HepG2 (cell line): ENCODE data around the gene SARS2. TPM values are rescaled to one million over a fixed set of nuclear protein-coding genes. Genes with fewer than 3 reads are reported as not detected.

Experiments
- AGO1 ChIP-seq: fragments of 200-400 bp; formaldehyde crosslinking; IDR thresholded peaks from 2 replicates; pipeline ENCODE4 v1.6.1; 2017; ENCODE audit warnings: mild to moderate bottlenecking, low read depth, low read length, moderate library complexity; ENCODE audit not compliant: poor library complexity, severe bottlenecking
- ETV5 ChIP-seq: IDR thresholded peaks from 2 replicates; pipeline ENCODE4 v1.6.1; 2018; ENCODE audit warnings: missing biosample characterization, missing genetic modification reagents, inconsistent platforms, borderline replicate concordance
- ETV6 ChIP-seq: sonication (generic); formaldehyde crosslinking; conservative IDR thresholded peaks from 2 replicates; pipeline ENCODE4 v1.4.0; 2020; ENCODE audit warnings: missing genetic modification reagents
- FOXK2 ChIP-seq: fragments of 450-650 bp; IDR thresholded peaks from 2 replicates; pipeline ENCODE4 v1.6.1; 2016
- NCOA2 ChIP-seq: sonication (generic); formaldehyde crosslinking; IDR thresholded peaks from 2 replicates; pipeline ENCODE4 v1.8.0; 2022; ENCODE audit warnings: inconsistent platforms
- NFE2L1 ChIP-seq: sonication (generic); formaldehyde crosslinking; IDR thresholded peaks from 2 replicates; pipeline ENCODE4 v1.4.0; 2020; ENCODE audit warnings: missing genetic modification reagents, mild to moderate bottlenecking, borderline replicate concordance
- RARG ChIP-seq: sonication (generic); formaldehyde crosslinking; IDR thresholded peaks from 2 replicates; pipeline ENCODE4 v1.4.0; 2020; ENCODE audit warnings: low read depth, mild to moderate bottlenecking, missing genetic modification reagents
- REXO4 ChIP-seq: sonication (generic); formaldehyde crosslinking; IDR thresholded peaks from 2 replicates; pipeline ENCODE4 v1.8.0; 2022; ENCODE audit warnings: missing genetic modification reagents, mild to moderate bottlenecking, borderline replicate concordance
- TGIF2 ChIP-seq: IDR thresholded peaks from 2 replicates; pipeline ENCODE4 v1.6.1; 2016; ENCODE audit warnings: control low read depth, missing compliant biosample characterization
- ZKSCAN1 ChIP-seq: fragments of 150-350 bp; IDR thresholded peaks from 2 replicates; pipeline ENCODE4 v1.6.1; 2014; ENCODE audit warnings: low read length
- ZNF367 ChIP-seq: sonication (generic); formaldehyde crosslinking; IDR thresholded peaks from 2 replicates; pipeline ENCODE4 v1.4.0; 2020; ENCODE audit warnings: missing genetic modification reagents, borderline replicate concordance
- ZNF589 ChIP-seq: sonication (generic); formaldehyde crosslinking; conservative IDR thresholded peaks from 2 replicates; pipeline ENCODE4 v1.8.0; 2022; ENCODE audit warnings: mild to moderate bottlenecking, moderate library complexity, missing genetic modification reagents
- ZNF709 ChIP-seq: sonication (generic); formaldehyde crosslinking; IDR thresholded peaks from 2 replicates; pipeline ENCODE4 v1.5.0; 2020; ENCODE audit warnings: mild to moderate bottlenecking, missing genetic modification reagents
- ZNF782 ChIP-seq: sonication (generic); formaldehyde crosslinking; IDR thresholded peaks from 2 replicates; pipeline ENCODE4 v1.4.0; 2020; ENCODE audit warnings: missing genetic modification reagents, mild to moderate bottlenecking, borderline replicate concordance
- polyA plus RNA-seq, 8 experiments: library from polyadenylated mRNA; depleted of rRNA in 3 of 8; stranded (reverse) in 7 of 8; unstranded in 1 of 8; fragments of >200 nt; fragmentation: Illumina TruSeq in 4 of 8; extraction: Trizol in 4 of 8; gene quantifications; 2 replicates each; pipeline versions ENCODE4 v1.2.1 to v1.2.3, GENCODE V29; 2011 to 2016; ENCODE audit warnings: low read depth in 4 of 8, missing spikeins in 1 of 8, mixed read lengths in 1 of 8; ENCODE audit not compliant: insufficient read depth in 1 of 8
- total RNA-seq, 5 experiments: library from RNA; depleted of rRNA; stranded (reverse); fragments of >200 nt; fragmentation: Illumina TruSeq; extraction: Trizol; gene quantifications; 2 replicates each; pipeline ENCODE4 v1.2.3, GENCODE V29; 2016; ENCODE audit warnings: low read depth in 1 of 5
- TF ChIP-seq, protein P1 (sequence below): sonication (generic); formaldehyde crosslinking; IDR thresholded peaks from 2 replicates; pipeline ENCODE4 v1.4.0; 2020; ENCODE audit warnings: missing genetic modification reagents
- TF ChIP-seq, protein P2 (sequence below): sonication (generic); formaldehyde crosslinking; IDR thresholded peaks from 2 replicates; pipeline ENCODE4 v1.5.0; 2020; ENCODE audit warnings: mild to moderate bottlenecking, missing genetic modification reagents
- TF ChIP-seq, protein P3 (sequence below): sonication (generic); formaldehyde crosslinking; IDR thresholded peaks from 2 replicates; pipeline ENCODE4 v1.5.1; 2020; ENCODE audit warnings: missing genetic modification reagents, mild to moderate bottlenecking, borderline replicate concordance
- TF ChIP-seq, protein P4 (sequence below): sonication (generic); formaldehyde crosslinking; IDR thresholded peaks from 2 replicates; pipeline ENCODE4 v1.4.0; 2020; ENCODE audit warnings: mild to moderate bottlenecking, missing genetic modification reagents
- TF ChIP-seq, protein P5 (sequence below): sonication (generic); formaldehyde crosslinking; IDR thresholded peaks from 2 replicates; pipeline ENCODE4 v1.5.0; 2020; ENCODE audit warnings: missing genetic modification reagents
- TF ChIP-seq, protein P6 (sequence below): sonication (generic); formaldehyde crosslinking; IDR thresholded peaks from 2 replicates; pipeline ENCODE4 v1.5.0; 2020; ENCODE audit warnings: missing genetic modification reagents

Gene SARS2
- total and polyA plus RNA-seq, 2 of the 13 experiments (the other 11 are each of a cell fraction or from before 2014, with no cell fraction given), result 40.0 to 48.6 TPM

DNA sequence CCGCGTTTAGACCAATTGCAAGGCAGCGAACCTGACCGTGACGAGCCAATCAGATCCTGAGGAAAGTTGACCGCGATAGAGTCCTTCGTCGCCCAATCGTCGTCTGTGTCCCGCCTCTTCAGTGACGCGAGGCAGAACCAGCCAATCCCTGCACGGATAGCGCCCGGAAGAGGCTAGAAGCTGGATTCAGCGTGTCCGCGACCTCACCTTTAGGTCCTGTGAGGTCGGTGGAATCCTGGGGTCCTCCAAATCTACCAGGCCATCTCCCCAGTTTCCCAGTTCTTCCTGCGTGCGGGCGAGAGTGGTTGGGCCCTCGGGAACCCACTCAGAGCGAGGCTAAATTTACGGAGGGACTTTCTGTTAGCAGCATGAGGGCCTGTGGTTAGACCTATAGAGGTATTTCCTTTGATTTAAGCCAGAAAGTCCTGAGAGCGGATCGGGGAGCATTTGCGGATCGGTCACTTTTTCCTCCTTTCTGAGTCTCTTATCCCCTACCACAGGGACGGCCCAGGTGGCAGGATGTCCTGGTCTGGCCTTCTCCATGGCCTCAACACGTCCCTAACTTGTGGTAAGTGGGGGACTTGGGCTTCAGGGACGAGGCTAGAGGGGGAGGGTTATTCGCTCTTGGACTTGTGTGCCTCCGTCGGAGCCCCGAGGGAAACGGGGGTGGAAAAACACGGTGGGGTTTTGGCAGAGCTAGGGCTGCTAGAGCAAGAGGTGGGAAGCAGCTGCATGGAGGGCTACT, 385 bp upstream of the SARS2 start, which contains the start of gene MRPS12 (continued):
- TF ChIP-seq, protein P1, sequence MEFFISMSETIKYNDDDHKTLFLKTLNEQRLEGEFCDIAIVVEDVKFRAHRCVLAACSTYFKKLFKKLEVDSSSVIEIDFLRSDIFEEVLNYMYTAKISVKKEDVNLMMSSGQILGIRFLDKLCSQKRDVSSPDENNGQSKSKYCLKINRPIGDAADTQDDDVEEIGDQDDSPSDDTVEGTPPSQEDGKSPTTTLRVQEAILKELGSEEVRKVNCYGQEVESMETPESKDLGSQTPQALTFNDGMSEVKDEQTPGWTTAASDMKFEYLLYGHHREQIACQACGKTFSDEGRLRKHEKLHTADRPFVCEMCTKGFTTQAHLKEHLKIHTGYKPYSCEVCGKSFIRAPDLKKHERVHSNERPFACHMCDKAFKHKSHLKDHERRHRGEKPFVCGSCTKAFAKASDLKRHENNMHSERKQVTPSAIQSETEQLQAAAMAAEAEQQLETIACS (CRISPR knock-in tag), result no peak
- TF ChIP-seq ZNF709 (CRISPR knock-in tag), result no peak
- TF ChIP-seq, protein P2, sequence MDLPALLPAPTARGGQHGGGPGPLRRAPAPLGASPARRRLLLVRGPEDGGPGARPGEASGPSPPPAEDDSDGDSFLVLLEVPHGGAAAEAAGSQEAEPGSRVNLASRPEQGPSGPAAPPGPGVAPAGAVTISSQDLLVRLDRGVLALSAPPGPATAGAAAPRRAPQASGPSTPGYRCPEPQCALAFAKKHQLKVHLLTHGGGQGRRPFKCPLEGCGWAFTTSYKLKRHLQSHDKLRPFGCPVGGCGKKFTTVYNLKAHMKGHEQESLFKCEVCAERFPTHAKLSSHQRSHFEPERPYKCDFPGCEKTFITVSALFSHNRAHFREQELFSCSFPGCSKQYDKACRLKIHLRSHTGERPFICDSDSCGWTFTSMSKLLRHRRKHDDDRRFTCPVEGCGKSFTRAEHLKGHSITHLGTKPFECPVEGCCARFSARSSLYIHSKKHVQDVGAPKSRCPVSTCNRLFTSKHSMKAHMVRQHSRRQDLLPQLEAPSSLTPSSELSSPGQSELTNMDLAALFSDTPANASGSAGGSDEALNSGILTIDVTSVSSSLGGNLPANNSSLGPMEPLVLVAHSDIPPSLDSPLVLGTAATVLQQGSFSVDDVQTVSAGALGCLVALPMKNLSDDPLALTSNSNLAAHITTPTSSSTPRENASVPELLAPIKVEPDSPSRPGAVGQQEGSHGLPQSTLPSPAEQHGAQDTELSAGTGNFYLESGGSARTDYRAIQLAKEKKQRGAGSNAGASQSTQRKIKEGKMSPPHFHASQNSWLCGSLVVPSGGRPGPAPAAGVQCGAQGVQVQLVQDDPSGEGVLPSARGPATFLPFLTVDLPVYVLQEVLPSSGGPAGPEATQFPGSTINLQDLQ (CRISPR knock-in tag), result no peak
- no peak for TF ChIP-seq ZNF782 (CRISPR knock-in tag)
- no peak for TF ChIP-seq AGO1
- TF ChIP-seq NFE2L1, result no peak
- no peak for TF ChIP-seq FOXK2
- TF ChIP-seq ETV6 (CRISPR knock-in tag), result no peak
- TF ChIP-seq, protein P3, sequence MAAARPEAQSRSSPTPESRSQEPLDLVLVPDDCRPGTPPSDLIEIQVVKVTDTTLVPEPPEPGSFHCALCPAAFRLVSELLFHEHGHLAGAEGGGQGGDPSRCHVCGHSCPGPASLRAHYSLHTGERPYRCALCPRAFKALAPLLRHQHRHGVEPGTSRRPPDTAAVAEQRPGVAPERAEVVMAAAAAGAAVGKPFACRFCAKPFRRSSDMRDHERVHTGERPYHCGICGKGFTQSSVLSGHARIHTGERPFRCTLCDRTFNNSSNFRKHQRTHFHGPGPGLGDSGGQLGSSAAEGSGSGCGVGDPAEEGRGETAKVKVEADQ (CRISPR knock-in tag), result no peak
- TF ChIP-seq, protein P4, sequence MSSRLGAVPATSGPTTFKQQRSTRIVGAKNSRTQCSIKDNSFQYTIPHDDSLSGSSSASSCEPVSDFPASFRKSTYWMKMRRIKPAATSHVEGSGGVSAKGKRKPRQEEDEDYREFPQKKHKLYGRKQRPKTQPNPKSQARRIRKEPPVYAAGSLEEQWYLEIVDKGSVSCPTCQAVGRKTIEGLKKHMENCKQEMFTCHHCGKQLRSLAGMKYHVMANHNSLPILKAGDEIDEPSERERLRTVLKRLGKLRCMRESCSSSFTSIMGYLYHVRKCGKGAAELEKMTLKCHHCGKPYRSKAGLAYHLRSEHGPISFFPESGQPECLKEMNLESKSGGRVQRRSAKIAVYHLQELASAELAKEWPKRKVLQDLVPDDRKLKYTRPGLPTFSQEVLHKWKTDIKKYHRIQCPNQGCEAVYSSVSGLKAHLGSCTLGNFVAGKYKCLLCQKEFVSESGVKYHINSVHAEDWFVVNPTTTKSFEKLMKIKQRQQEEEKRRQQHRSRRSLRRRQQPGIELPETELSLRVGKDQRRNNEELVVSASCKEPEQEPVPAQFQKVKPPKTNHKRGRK (CRISPR knock-in tag), result no peak; the same call in 1 of the 2 replicates
- TF ChIP-seq, protein P5, sequence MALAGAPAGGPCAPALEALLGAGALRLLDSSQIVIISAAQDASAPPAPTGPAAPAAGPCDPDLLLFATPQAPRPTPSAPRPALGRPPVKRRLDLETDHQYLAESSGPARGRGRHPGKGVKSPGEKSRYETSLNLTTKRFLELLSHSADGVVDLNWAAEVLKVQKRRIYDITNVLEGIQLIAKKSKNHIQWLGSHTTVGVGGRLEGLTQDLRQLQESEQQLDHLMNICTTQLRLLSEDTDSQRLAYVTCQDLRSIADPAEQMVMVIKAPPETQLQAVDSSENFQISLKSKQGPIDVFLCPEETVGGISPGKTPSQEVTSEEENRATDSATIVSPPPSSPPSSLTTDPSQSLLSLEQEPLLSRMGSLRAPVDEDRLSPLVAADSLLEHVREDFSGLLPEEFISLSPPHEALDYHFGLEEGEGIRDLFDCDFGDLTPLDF, result no peak
- TF ChIP-seq ETV5 (CRISPR knock-in tag), result no peak
- TF ChIP-seq ZNF589, result no peak
- TF ChIP-seq, protein P6, sequence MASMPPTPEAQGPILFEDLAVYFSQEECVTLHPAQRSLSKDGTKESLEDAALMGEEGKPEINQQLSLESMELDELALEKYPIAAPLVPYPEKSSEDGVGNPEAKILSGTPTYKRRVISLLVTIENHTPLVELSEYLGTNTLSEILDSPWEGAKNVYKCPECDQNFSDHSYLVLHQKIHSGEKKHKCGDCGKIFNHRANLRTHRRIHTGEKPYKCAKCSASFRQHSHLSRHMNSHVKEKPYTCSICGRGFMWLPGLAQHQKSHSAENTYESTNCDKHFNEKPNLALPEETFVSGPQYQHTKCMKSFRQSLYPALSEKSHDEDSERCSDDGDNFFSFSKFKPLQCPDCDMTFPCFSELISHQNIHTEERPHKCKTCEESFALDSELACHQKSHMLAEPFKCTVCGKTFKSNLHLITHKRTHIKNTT, result no peak
- no peak for TF ChIP-seq NCOA2 (CRISPR knock-in tag)
- TF ChIP-seq RARG, result no peak
- TF ChIP-seq ZKSCAN1, result no peak
- no peak for TF ChIP-seq TGIF2 (CRISPR knock-in tag)
- peak; percentile 35; the same call in 1 of the 2 replicates for TF ChIP-seq REXO4 (CRISPR knock-in tag)
- TF ChIP-seq ZNF367 (CRISPR knock-in tag), result no peak
